Endothelial cell of umbilical vein (primary cell): ENCODE data around the gene C17orf67.

ENCODE experiments used
- CTCF ChIP-seq, 2 donors: IDR thresholded peaks; 1 replicate in 1 of 2; 2 replicates in 1 of 2; pipeline ENCODE4 v1.5.1; 2011; ENCODE audit warnings: low read length in 2 of 2, mild to moderate bottlenecking in 2 of 2, moderate library complexity in 2 of 2, control low read depth in 1 of 2, inconsistent platforms in 1 of 2, low read depth in 1 of 2; ENCODE audit not compliant: insufficient read depth in 1 of 2; ENCODE audit errors: extremely low read depth in 1 of 2
- EZH2 ChIP-seq: IDR thresholded peaks from 2 replicates; pipeline ENCODE4 v1.6.1; 2012; ENCODE audit warnings: borderline replicate concordance, low read depth, mild to moderate bottlenecking, moderate library complexity, low read length, inconsistent platforms; ENCODE audit not compliant: severe bottlenecking
- FOS ChIP-seq: IDR thresholded peaks from 2 replicates; pipeline ENCODE4 v1.6.1; 2011; ENCODE audit warnings: mild to moderate bottlenecking, low read length, moderate library complexity, borderline replicate concordance; ENCODE audit not compliant: insufficient read depth
- GATA2 ChIP-seq: IDR thresholded peaks from 2 replicates; pipeline ENCODE4 v1.7.0; 2011; ENCODE audit warnings: low read depth, mild to moderate bottlenecking, moderate library complexity, mixed read lengths, low read length; ENCODE audit not compliant: insufficient read length, insufficient read depth
- JUN ChIP-seq: IDR thresholded peaks from 2 replicates; pipeline ENCODE4 v1.6.1; 2011; ENCODE audit warnings: borderline replicate concordance, low read depth; ENCODE audit not compliant: insufficient read length, insufficient read depth
- MAX ChIP-seq: IDR thresholded peaks from 2 replicates; pipeline ENCODE4 v1.6.1; 2011; ENCODE audit not compliant: insufficient read depth, insufficient read length
- POLR2A ChIP-seq: IDR thresholded peaks from 2 replicates; pipeline ENCODE4 v1.6.1; 2012; ENCODE audit warnings: low read depth, mild to moderate bottlenecking, control low read depth, low read length
- POLR2AphosphoS5 ChIP-seq: IDR thresholded peaks from 2 replicates; pipeline ENCODE4 v1.6.1; 2012; ENCODE audit warnings: low read depth, mild to moderate bottlenecking, control low read depth, low read length, moderate library complexity; ENCODE audit not compliant: insufficient read depth

GRCh38 chr17:56771975-56772374 is 61.7 kb downstream of the C17orf67 start:
- TF ChIP-seq CTCF (IDR thresholded peaks at IDR 0.05; ENCODE audit: extremely low read depth in 1 of 2, insufficient read depth in 1 of 2, low read depth in 1 of 2, low read length in 2 of 2) = no peak
- TF ChIP-seq EZH2 = no peak
- TF ChIP-seq POLR2AphosphoS5 = no peak
- no peak for TF ChIP-seq POLR2A
- TF ChIP-seq MAX = no peak
- no peak for TF ChIP-seq JUN
- no peak for TF ChIP-seq GATA2
- TF ChIP-seq FOS = no peak
